HepG2 (cell line): ENCODE data around the gene VPS11. TPM values are rescaled to one million over a fixed set of nuclear protein-coding genes. Genes with fewer than 3 reads are reported as not detected.

Source experiments
- ARID4A ChIP-seq: sonication (generic); formaldehyde crosslinking; IDR thresholded peaks from 2 replicates; pipeline ENCODE4 v1.5.0; 2020; ENCODE audit warnings: mild to moderate bottlenecking, missing genetic modification reagents, borderline replicate concordance
- DZIP1 ChIP-seq: sonication (generic); formaldehyde crosslinking; IDR thresholded peaks from 2 replicates; pipeline ENCODE4 v1.5.0; 2020; ENCODE audit warnings: mild to moderate bottlenecking, missing genetic modification reagents
- ETV5 ChIP-seq: IDR thresholded peaks from 2 replicates; pipeline ENCODE4 v1.6.1; 2018; ENCODE audit warnings: missing biosample characterization, missing genetic modification reagents, inconsistent platforms, borderline replicate concordance
- EZH2 ChIP-seq: conservative IDR thresholded peaks from 2 replicates; pipeline ENCODE4 v1.6.1; 2012; ENCODE audit warnings: mild to moderate bottlenecking, low read depth, low read length, moderate library complexity
- GMEB1 ChIP-seq: sonication (generic); formaldehyde crosslinking; IDR thresholded peaks from 2 replicates; pipeline ENCODE4 v1.5.1; 2020; ENCODE audit warnings: missing genetic modification reagents, mild to moderate bottlenecking, borderline replicate concordance
- MYNN ChIP-seq: sonication (generic); formaldehyde crosslinking; IDR thresholded peaks from 2 replicates; pipeline ENCODE4 v1.4.0; 2020; ENCODE audit warnings: mild to moderate bottlenecking, low read depth, missing genetic modification reagents
- ZBTB26 ChIP-seq: IDR thresholded peaks from 2 replicates; pipeline ENCODE4 v1.6.1; 2016; ENCODE audit warnings: missing compliant biosample characterization, missing genetic modification reagents, borderline replicate concordance
- ZNF329 ChIP-seq: sonication (generic); formaldehyde crosslinking; IDR thresholded peaks from 2 replicates; pipeline ENCODE4 v1.9.0; 2021; ENCODE audit warnings: low read depth, mild to moderate bottlenecking, missing genetic modification reagents
- ZNF430 ChIP-seq: sonication (generic); formaldehyde crosslinking; IDR thresholded peaks from 2 replicates; pipeline ENCODE4 v1.9.0; 2021; ENCODE audit warnings: mild to moderate bottlenecking, missing genetic modification reagents
- polyA plus RNA-seq, 8 experiments: library from polyadenylated mRNA; depleted of rRNA in 3 of 8; stranded (reverse) in 7 of 8; unstranded in 1 of 8; fragments of >200 nt; fragmentation: Illumina TruSeq in 4 of 8; extraction: Trizol in 4 of 8; gene quantifications; 2 replicates each; pipeline versions ENCODE4 v1.2.1 to v1.2.3, GENCODE V29; 2011 to 2016; ENCODE audit warnings: low read depth in 4 of 8, missing spikeins in 1 of 8, mixed read lengths in 1 of 8; ENCODE audit not compliant: insufficient read depth in 1 of 8
- total RNA-seq, 5 experiments: library from RNA; depleted of rRNA; stranded (reverse); fragments of >200 nt; fragmentation: Illumina TruSeq; extraction: Trizol; gene quantifications; 2 replicates each; pipeline ENCODE4 v1.2.3, GENCODE V29; 2016; ENCODE audit warnings: low read depth in 1 of 5
- TF ChIP-seq, protein P1 (sequence below): sonication (generic); formaldehyde crosslinking; IDR thresholded peaks from 2 replicates; pipeline ENCODE4 v1.5.1; 2020; ENCODE audit warnings: mild to moderate bottlenecking, missing genetic modification reagents, moderate library complexity
- TF ChIP-seq, protein P2 (sequence below): sonication (generic); formaldehyde crosslinking; IDR thresholded peaks from 2 replicates; pipeline ENCODE4 v1.4.0; 2020; ENCODE audit warnings: low read depth, mild to moderate bottlenecking, missing genetic modification reagents

Gene VPS11
- total and polyA plus RNA-seq, 2 of the 13 experiments (the other 11 are each of a cell fraction or from before 2014, with no cell fraction given) = 13.7 to 21.6 TPM

DNA sequence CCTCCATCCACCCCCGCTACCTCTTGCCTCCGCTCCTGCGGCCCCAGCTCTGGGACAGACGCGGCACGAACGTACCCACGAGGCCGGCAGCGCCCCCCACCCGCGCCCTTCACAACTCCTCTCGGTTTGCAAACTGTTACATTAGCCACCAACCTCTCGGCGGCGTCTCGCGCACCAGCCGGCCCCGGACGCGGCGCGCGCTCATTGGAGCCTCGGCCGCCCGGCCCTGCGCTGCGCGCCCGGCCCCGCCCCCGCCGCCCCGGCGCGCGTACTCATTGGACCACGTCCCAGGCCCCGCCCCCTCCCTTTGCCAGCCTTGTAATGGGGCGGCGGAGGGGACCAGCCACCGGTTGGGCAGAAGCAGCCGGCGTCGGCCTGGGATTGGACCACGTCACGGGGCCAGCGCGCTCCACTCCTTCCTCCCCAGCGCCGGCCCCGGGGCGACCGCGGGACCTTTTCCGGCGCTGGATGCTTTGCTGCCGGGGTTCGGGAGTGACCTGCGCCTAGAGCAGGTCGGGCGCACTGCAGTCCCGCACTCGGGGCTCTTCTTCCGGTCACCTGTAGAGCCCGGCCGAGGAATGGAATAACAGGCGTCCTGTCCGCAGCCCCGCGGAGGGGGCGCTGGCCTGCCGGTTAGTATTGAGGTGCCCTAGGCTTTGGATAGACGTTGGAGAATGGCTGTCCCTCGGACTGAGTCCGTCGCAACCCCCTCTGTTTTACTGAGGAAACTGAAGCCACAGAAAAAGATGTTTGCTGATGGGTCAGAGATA lies 10.4 kb upstream of the VPS11 start, which contains the start of gene HYOU1 (continued):
- TF ChIP-seq, protein P1, sequence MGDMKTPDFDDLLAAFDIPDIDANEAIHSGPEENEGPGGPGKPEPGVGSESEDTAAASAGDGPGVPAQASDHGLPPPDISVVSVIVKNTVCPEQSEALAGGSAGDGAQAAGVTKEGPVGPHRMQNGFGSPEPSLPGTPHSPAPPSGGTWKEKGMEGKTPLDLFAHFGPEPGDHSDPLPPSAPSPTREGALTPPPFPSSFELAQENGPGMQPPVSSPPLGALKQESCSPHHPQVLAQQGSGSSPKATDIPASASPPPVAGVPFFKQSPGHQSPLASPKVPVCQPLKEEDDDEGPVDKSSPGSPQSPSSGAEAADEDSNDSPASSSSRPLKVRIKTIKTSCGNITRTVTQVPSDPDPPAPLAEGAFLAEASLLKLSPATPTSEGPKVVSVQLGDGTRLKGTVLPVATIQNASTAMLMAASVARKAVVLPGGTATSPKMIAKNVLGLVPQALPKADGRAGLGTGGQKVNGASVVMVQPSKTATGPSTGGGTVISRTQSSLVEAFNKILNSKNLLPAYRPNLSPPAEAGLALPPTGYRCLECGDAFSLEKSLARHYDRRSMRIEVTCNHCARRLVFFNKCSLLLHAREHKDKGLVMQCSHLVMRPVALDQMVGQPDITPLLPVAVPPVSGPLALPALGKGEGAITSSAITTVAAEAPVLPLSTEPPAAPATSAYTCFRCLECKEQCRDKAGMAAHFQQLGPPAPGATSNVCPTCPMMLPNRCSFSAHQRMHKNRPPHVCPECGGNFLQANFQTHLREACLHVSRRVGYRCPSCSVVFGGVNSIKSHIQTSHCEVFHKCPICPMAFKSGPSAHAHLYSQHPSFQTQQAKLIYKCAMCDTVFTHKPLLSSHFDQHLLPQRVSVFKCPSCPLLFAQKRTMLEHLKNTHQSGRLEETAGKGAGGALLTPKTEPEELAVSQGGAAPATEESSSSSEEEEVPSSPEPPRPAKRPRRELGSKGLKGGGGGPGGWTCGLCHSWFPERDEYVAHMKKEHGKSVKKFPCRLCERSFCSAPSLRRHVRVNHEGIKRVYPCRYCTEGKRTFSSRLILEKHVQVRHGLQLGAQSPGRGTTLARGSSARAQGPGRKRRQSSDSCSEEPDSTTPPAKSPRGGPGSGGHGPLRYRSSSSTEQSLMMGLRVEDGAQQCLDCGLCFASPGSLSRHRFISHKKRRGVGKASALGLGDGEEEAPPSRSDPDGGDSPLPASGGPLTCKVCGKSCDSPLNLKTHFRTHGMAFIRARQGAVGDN (CRISPR knock-in tag) = peak; percentile 78
- TF ChIP-seq ETV5 (peak; percentile 90), EZH2 (no peak), GMEB1 (CRISPR knock-in tag) (peak; percentile 82), ZNF430 (CRISPR knock-in tag) (peak; percentile 52; the same call in 1 of the 2 replicates), ZNF329 (CRISPR knock-in tag) (no peak), ARID4A (CRISPR knock-in tag) (peak; percentile 90; the same call in 1 of the 2 replicates), ZBTB26 (CRISPR knock-in tag) (peak; percentile 83), MYNN (CRISPR knock-in tag) (no peak), DZIP1 (CRISPR knock-in tag) (no peak)
- TF ChIP-seq, protein P2, sequence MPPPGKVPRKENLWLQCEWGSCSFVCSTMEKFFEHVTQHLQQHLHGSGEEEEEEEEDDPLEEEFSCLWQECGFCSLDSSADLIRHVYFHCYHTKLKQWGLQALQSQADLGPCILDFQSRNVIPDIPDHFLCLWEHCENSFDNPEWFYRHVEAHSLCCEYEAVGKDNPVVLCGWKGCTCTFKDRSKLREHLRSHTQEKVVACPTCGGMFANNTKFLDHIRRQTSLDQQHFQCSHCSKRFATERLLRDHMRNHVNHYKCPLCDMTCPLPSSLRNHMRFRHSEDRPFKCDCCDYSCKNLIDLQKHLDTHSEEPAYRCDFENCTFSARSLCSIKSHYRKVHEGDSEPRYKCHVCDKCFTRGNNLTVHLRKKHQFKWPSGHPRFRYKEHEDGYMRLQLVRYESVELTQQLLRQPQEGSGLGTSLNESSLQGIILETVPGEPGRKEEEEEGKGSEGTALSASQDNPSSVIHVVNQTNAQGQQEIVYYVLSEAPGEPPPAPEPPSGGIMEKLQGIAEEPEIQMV = no peak
